HEK293T (cell line): Measurements from ENCODE around the gene NECTIN4.
"Not testable (repeated sequence)": the region's sequence is repeated elsewhere in the genome, so short reads cannot be mapped to it uniquely, and the experiment has no call there.

Experiments
- CTCF ChIA-PET: fragments of 350-600 bp; formaldehyde crosslinking; extraction: SDS; loops from one replicate; lab custom pipeline; 2021; ENCODE audit warnings: antibody characterized with exemption, inconsistent platforms; lab: Yijun Ruan, JAX
- POLR2A ChIA-PET: fragments of 350-600 bp; formaldehyde crosslinking; extraction: SDS; loops from one replicate; lab custom pipeline; 2020; ENCODE audit warnings: antibody characterized with exemption, inconsistent platforms; lab: Yijun Ruan, JAX
- DNase-seq: peaks from one replicate; pipeline ENCODE4 v3.0.0; 2012; ENCODE audit warnings: mixed read lengths; ENCODE audit errors: extremely low spot score
- ARNT ChIP-seq: fragments of 450-650 bp; IDR thresholded peaks from 2 replicates; pipeline ENCODE4 v1.6.1; 2017; ENCODE audit warnings: mild to moderate bottlenecking
- BHLHE40 ChIP-seq: fragments of 450-650 bp; IDR thresholded peaks from 2 replicates; pipeline ENCODE4 v1.6.1; 2016; ENCODE audit warnings: mild to moderate bottlenecking, moderate library complexity, borderline replicate concordance
- CTBP1 ChIP-seq: fragments of 450-650 bp; IDR thresholded peaks from 2 replicates; pipeline ENCODE4 v1.6.1; 2016; ENCODE audit warnings: borderline replicate concordance
- ELF4 ChIP-seq: fragments of 450-650 bp; IDR thresholded peaks from 2 replicates; pipeline ENCODE4 v1.6.1; 2017; ENCODE audit warnings: antibody characterized with exemption
- FOXA1 ChIP-seq: fragments of 450-650 bp; IDR thresholded peaks from 2 replicates; pipeline ENCODE4 v1.6.1; 2016; ENCODE audit warnings: mild to moderate bottlenecking
- FOXK2 ChIP-seq: fragments of 450-650 bp; IDR thresholded peaks from 2 replicates; pipeline ENCODE4 v1.6.1; 2016; ENCODE audit warnings: mild to moderate bottlenecking
- FOXM1 ChIP-seq: fragments of 450-650 bp; IDR thresholded peaks from 2 replicates; pipeline ENCODE4 v1.6.1; 2017; ENCODE audit warnings: mild to moderate bottlenecking, borderline replicate concordance
- HDGF ChIP-seq: fragments of 450-650 bp; IDR thresholded peaks from 2 replicates; pipeline ENCODE4 v1.6.1; 2017; ENCODE audit warnings: antibody characterized with exemption, borderline replicate concordance
- L3MBTL2 ChIP-seq: fragments of 450-650 bp; conservative IDR thresholded peaks from 2 replicates; pipeline ENCODE4 v1.6.1; 2016; ENCODE audit warnings: mild to moderate bottlenecking
- LEF1 ChIP-seq: fragments of 450-650 bp; IDR thresholded peaks from 2 replicates; pipeline ENCODE4 v1.6.1; 2017; ENCODE audit warnings: mild to moderate bottlenecking, borderline replicate concordance
- NFRKB ChIP-seq: fragments of 450-650 bp; IDR thresholded peaks from 2 replicates; pipeline ENCODE4 v1.6.1; 2016; ENCODE audit warnings: mild to moderate bottlenecking, moderate library complexity
- SP1 ChIP-seq: fragments of 450-650 bp; IDR thresholded peaks from 2 replicates; pipeline ENCODE4 v1.6.1; 2017
- SUZ12 ChIP-seq: fragments of 450-650 bp; IDR thresholded peaks from 2 replicates; pipeline ENCODE4 v1.6.1; 2016; ENCODE audit warnings: mild to moderate bottlenecking
- TARDBP ChIP-seq: fragments of 450-650 bp; IDR thresholded peaks from 2 replicates; pipeline ENCODE4 v1.6.1; 2016
- ZNF384 ChIP-seq: fragments of 450-650 bp; IDR thresholded peaks from 2 replicates; pipeline ENCODE4 v1.6.1; 2016
- TF ChIP-seq, protein P1 (sequence below): fragments of 450-650 bp; IDR thresholded peaks from 2 replicates; pipeline ENCODE4 v1.6.1; 2016

The NECTIN4 gene

DNA sequence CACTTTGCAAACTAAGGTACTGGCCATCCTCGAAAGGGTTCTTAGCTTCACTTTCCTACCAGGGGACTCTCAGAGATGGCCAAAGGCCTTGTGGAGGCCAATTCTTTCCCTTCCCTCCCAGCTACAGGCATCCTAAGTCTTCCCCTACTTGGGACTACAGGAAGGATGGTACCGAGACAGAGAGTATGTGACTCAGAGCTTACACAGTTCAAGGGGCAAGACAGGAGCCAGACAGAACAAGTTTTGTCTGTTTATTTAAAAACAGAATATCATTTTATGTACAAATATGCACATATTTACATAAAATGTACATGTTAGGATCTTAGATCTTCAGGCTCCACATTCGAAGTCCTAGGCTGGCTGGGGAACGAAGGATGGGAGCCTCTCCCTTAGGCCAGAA, 18.6 kb downstream of the NECTIN4 start:
- CTCF ChIA-PET: interaction anchor here (0.6 to 1.2 kb wide), 2 partner anchors 48 to 52 kb away, joined by 3 read pairs; no protein-coding TSS in a partner anchor
- POLR2A ChIA-PET: no interaction called here
- no peak for DNase-seq
- TF ChIP-seq SUZ12 (no peak), BHLHE40 (no peak), CTBP1 (no peak), SP1 (no peak), FOXA1 (no peak), ARNT (no peak), NFRKB (no peak), ZNF384 (no peak), TARDBP (no peak), ELF4 (no peak), FOXM1 (no peak), FOXK2 (no peak), LEF1 (no peak), HDGF (no peak), L3MBTL2 (no peak)
- TF ChIP-seq, protein P1, sequence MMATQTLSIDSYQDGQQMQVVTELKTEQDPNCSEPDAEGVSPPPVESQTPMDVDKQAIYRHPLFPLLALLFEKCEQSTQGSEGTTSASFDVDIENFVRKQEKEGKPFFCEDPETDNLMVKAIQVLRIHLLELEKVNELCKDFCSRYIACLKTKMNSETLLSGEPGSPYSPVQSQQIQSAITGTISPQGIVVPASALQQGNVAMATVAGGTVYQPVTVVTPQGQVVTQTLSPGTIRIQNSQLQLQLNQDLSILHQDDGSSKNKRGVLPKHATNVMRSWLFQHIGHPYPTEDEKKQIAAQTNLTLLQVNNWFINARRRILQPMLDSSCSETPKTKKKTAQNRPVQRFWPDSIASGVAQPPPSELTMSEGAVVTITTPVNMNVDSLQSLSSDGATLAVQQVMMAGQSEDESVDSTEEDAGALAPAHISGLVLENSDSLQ: no peak

DNA sequence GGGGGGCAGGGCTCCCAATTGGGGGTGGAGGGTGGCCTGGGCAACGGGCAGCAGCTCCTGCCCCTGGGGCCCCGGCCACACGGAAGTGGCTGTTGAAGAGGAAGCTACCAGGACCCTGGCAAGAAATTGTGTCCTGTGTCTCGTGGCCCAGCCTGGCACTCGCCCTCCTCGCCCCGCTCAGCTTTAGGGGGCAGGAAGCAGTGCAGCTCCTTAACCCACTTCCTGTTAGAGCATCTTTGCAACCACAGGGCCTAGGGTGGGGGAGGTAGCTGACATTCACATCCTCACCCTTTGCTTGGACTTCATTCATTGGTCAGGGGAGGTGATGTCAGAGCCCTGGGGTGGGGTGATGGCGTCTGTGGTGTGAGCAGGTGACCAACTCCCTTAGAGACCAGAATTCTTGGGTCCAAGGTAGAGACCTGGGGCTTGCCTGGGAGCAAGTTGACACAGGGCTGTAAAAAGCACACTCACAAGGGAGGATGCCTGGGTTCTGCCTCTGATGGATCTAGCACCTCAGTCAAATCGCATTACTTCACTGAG, 19.6 kb downstream of the NECTIN4 start, which contains the start of gene ARHGAP30:
TSS of gene ARHGAP30 (minus strand) at position 161 of the 540 bp plus-strand sequence. CDS start 267 bp downstream, outside the sequence.
- CTCF ChIA-PET: interaction anchor here (0.5 kb wide), 1 partner anchor 79 kb away, joined by 3 read pairs; no protein-coding TSS in a partner anchor

DNA sequence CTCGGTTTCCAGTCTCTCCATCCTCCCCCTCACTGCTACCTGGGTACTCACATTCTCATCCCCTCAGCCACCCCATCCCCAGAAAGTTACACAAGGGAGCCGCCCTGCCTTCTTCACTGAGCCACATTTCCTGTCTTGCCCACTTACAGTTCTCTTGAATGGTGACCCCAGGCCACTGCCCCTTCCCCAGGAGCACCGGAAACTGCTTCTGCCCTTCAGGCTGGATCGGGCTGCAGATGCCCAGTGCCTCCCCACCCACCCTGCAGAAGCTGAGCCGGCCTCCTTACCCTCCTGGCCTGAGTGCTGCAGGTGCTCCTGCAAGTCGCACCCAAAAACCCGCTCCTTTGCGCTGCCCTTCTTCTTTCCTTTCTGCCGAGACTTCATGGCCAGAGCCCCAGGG, 20.1 kb downstream of the NECTIN4 start:
- CTCF ChIA-PET: no interaction called here
- DNase-seq: no peak
- POLR2A ChIA-PET: no interaction called here
- no peak for TF ChIP-seq FOXA1

More for the DNA sequence above, 19.6 kb downstream of the NECTIN4 start, which contains the start of gene ARHGAP30:
- DNase-seq: no peak
- TF ChIP-seq, protein P1: no peak
- TF ChIP-seq ELF4 (no peak), SUZ12 (no peak), ZNF384 (no peak), ARNT (no peak), HDGF (no peak), FOXA1 (no peak), LEF1 (no peak), TARDBP (no peak), FOXM1 (no peak), BHLHE40 (no peak), CTBP1 (no peak)
- POLR2A ChIA-PET: no interaction called here

DNA sequence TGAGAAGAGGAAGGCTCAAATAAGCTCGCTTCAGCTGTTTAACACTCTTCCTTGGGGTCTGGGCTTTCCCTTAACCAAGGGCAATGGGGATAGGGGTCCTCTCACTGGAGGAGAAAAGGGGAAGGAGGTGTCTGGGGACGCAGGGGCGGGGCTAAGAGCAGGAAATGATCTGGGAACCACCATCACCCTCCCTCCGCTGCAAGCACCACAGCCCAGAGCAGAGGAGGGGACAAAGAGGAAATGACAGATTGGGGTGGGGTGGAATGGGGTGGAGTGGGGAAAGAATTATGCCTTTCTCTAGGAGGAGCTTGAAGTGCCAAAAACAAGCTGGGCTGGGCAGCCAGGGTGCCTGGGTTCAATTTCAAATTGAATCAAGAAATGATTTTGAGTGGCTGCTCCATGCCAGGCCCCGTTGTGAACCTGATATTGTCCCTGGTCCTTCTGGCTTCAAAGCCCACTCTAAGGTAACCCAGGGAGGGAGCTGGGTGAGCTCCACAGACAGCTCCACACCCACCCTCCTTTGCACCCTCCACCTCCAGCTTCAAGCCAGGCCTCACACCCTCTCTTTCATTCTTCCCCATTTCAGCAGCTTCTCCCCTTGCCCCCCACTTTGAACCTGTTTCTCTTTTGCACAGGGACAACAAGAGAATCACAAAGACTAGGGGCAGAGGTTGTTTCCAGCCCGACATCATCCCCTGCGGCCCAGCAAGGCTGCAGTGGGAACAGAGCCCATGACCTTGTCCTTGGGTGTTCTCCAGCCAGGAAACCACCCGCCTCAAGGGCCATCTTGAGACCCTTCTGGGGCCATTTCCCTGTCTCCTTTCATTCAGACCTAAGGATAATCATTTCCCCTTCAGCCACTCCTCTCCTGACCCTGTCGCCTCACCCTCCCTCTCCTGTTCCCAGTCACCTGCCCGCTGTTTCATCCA, 20.8 kb downstream of the NECTIN4 start:
- DNase-seq: no peak
- TF ChIP-seq L3MBTL2 (no peak), TARDBP (no peak), LEF1 (no peak), SUZ12 (no peak), FOXA1 (no peak), FOXK2 (no peak), ARNT (no peak), ELF4 (no peak), SP1 (no peak), ZNF384 (no peak), BHLHE40 (no peak), NFRKB (no peak), CTBP1 (no peak), FOXM1 (no peak), HDGF (no peak)
- TF ChIP-seq, protein P1: no peak
- ChIA-PET CTCF (no interaction called here), POLR2A (interaction anchor here (1.3 kb wide), 1 partner anchor 23 kb away, joined by 4 read pairs; the partner anchor contains the start of gene USF1)

DNA sequence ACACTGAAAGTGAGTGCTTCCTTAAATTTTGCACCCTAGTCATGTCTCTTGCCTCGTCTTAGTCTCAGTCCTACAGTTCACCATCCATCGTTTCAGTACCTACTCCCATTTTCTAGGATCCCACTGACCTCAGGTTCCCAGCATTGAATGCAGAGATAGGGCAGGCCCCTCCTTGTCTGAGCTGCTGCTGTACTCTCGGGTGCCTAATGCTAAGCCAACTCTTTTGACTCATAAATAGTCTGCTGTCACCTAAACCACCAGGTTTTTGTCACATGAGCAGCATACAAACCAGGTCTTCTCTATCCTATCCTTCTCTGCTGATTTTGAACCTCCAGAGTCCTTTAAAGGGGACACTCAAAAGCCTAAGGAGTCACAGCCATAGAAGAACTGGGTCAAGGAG, 22.7 kb downstream of the NECTIN4 start:
- DNase-seq: no peak
- no peak for TF ChIP-seq SP1
- no peak for TF ChIP-seq NFRKB
- TF ChIP-seq FOXM1: no peak
- no peak for TF ChIP-seq HDGF
- TF ChIP-seq LEF1: no peak
- TF ChIP-seq SUZ12: no peak
- no peak for TF ChIP-seq TARDBP
- no peak for TF ChIP-seq BHLHE40
- TF ChIP-seq ELF4: no peak
- CTCF ChIA-PET: no interaction called here
- POLR2A ChIA-PET: no interaction called here

DNA sequence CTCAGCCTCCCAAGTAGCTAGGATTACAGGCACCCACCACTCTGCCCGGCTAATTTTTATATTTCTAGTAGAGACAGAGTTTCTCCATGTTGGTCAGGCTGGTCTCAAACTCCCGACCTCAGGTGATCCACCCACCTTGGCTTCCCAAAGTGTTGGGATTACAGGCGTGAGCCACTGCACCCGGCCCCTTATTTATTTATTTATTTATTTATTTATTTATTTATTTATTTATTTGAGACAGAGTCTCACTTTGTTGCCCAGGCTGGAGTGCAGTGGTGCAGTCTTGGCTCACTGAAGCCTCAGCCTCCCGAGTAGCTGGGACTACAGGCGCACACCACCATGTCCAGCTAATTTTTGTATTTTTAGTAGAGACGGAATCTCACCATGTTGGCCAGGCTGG, 23.7 kb downstream of the NECTIN4 start:
- CTCF ChIA-PET, DNase-seq, POLR2A ChIA-PET: not testable (repeated sequence)

DNA sequence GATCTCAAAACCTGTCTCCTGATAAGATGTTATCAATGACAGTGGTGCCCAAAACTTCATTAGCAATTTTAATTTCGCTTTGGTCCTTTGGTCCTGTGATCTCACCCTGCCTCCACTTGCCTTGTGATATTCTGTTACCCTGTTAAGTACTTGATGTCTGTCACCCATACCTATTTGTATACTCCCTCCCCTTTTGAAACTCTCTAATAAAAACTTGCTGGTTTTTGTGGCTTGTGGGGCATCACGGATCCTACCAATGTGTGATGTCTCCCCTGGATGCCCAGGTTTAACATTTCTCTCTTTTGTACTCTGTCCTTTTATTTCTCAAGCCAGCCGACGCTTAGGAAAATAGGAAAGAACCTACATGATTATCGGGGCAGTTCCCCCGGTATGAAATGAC, 25.4 kb downstream of the NECTIN4 start:
- POLR2A ChIA-PET, DNase-seq: not testable (repeated sequence)
- CTCF ChIA-PET: interaction anchor here (0.8 kb wide), 1 partner anchor 250 kb away, joined by 8 read pairs; the partner anchor contains the start of gene SDHC
